IMR-90 (cell line): ENCODE data around the gene UPP2. TPM values are rescaled to one million over a fixed set of nuclear protein-coding genes. Genes with fewer than 3 reads are reported as not detected.

Experiments used
- ATAC-seq: fragments of 200-7000 bp; cut with Tn5 transposase; 2 replicates; pipeline ENCODE4 v1.9.1; 2020; ENCODE audit warnings: low read depth, mild to moderate bottlenecking, moderate library complexity
- BruUV-seq: library from RNA; stranded (reverse); fragments of 400-500 nt; replicated peaks from 2 replicates; lab custom pipeline; 2021; lab: Mats Ljungman, UMichigan
- CTCF ChIA-PET: fragments of 300-600 bp; formaldehyde crosslinking; extraction: SDS; loops from one replicate; lab custom pipeline; 2021; ENCODE audit warnings: antibody characterized with exemption; lab: Yijun Ruan, JAX
- POLR2A ChIA-PET: fragments of 300-600 bp; sonication (Branson Sonifier 250); formaldehyde crosslinking; loops from one replicate; lab custom pipeline; 2022; ENCODE audit warnings: antibody characterized with exemption; ENCODE audit not compliant: unreplicated experiment; lab: Charles Lee
- DNase-seq: peaks from one replicate; pipeline ENCODE4 v3.0.0; 2013
- H2AFZ ChIP-seq: replicated peaks from 2 replicates; pipeline ENCODE3; 2013; ENCODE audit warnings: low read length, mild to moderate bottlenecking; ENCODE audit not compliant: poor library complexity
- H2AK5ac ChIP-seq: 2 replicates; pipeline ENCODE4 v1.6.1; 2013; ENCODE audit warnings: low read depth, low read length, inconsistent platforms
- H2AK9ac ChIP-seq: replicated peaks from 2 replicates; pipeline ENCODE3; 2013; ENCODE audit warnings: mild to moderate bottlenecking, low read depth, low read length, moderate library complexity; ENCODE audit not compliant: poor library complexity
- H2BK120ac ChIP-seq: 2 replicates; pipeline ENCODE4 v1.6.1; 2013; ENCODE audit warnings: low read depth, low read length, inconsistent platforms
- H2BK15ac ChIP-seq: 3 replicates; pipeline ENCODE4 v1.6.1; 2013; ENCODE audit warnings: low read depth, low read length, inconsistent platforms
- H2BK20ac ChIP-seq: 2 replicates; pipeline ENCODE4 v1.6.1; 2013; ENCODE audit warnings: low read depth, mild to moderate bottlenecking, inconsistent platforms, low read length, moderate library complexity
- H2BK5ac ChIP-seq: 2 replicates; pipeline ENCODE4 v1.6.1; 2013; ENCODE audit warnings: mild to moderate bottlenecking, low read depth, low read length, inconsistent platforms; ENCODE audit not compliant: poor library complexity, severe bottlenecking
- H3K14ac ChIP-seq: replicated peaks from 2 replicates; pipeline ENCODE4 v1.6.1; 2013; ENCODE audit warnings: low read depth, low read length, inconsistent platforms
- H3K18ac ChIP-seq: 2 replicates; pipeline ENCODE4 v1.6.1; 2013; ENCODE audit warnings: low read depth, low read length, control low read depth
- H3K23ac ChIP-seq: 2 replicates; pipeline ENCODE4 v1.6.1; 2013; ENCODE audit warnings: low read depth, low read length, inconsistent platforms
- H3K27ac ChIP-seq: 2 replicates; pipeline ENCODE4 v1.5.1; 2013; ENCODE audit warnings: mild to moderate bottlenecking, control low read depth, low read length; ENCODE audit not compliant: insufficient read depth
- H3K27me3 ChIP-seq: 2 replicates; pipeline ENCODE4 v1.6.1; 2013; ENCODE audit warnings: low read length; ENCODE audit not compliant: control insufficient read depth, insufficient read depth
- H3K36me3 ChIP-seq: 2 replicates; pipeline ENCODE4 v1.6.1; 2013; ENCODE audit warnings: low read length, mixed read lengths; ENCODE audit not compliant: control insufficient read depth, insufficient read depth
- H3K4ac ChIP-seq: 2 replicates; pipeline ENCODE4 v1.6.1; 2013; ENCODE audit warnings: low read depth, low read length, inconsistent platforms
- H3K4me1 ChIP-seq: 2 replicates; pipeline ENCODE4 v1.6.1; 2013; ENCODE audit warnings: low read length, mixed read lengths; ENCODE audit not compliant: control insufficient read depth, insufficient read depth
- H3K4me2 ChIP-seq: 2 replicates; pipeline ENCODE4 v1.6.1; 2013; ENCODE audit warnings: low read depth, mild to moderate bottlenecking, control low read depth, low read length, moderate library complexity
- H3K4me3 ChIP-seq: 2 replicates; pipeline ENCODE4 v1.5.1; 2013; ENCODE audit warnings: low read depth, mild to moderate bottlenecking, control low read depth, low read length, moderate library complexity; ENCODE audit not compliant: insufficient read depth
- H3K56ac ChIP-seq: 2 replicates; pipeline ENCODE4 v1.6.1; 2013; ENCODE audit warnings: low read length, inconsistent platforms; ENCODE audit not compliant: insufficient read depth; ENCODE audit errors: extremely low read depth
- H3K79me1 ChIP-seq, 2 experiments: 2 replicates each; pipeline ENCODE4 v1.6.1; 2013; ENCODE audit warnings: low read length in 2 of 2, inconsistent platforms in 1 of 2, low read depth in 1 of 2
- H3K9ac ChIP-seq: 2 replicates; pipeline ENCODE4 v1.6.1; 2013; ENCODE audit warnings: low read depth, low read length, control low read depth
- H3K9me1 ChIP-seq: 2 replicates; pipeline ENCODE4 v1.6.1; 2013; ENCODE audit warnings: low read length, inconsistent platforms; ENCODE audit not compliant: insufficient read depth
- H3K9me3 ChIP-seq: 2 replicates; pipeline ENCODE4 v1.6.1; 2013; ENCODE audit warnings: low read length; ENCODE audit not compliant: control insufficient read depth, insufficient read depth
- H4K20me1 ChIP-seq: 2 replicates; pipeline ENCODE4 v1.6.1; 2013; ENCODE audit warnings: low read length, inconsistent platforms; ENCODE audit not compliant: insufficient read depth
- H4K5ac ChIP-seq: 2 replicates; pipeline ENCODE4 v1.6.1; 2013; ENCODE audit warnings: mild to moderate bottlenecking, low read depth, low read length, control low read depth
- H4K8ac ChIP-seq, 2 experiments: 2 replicates each; pipeline ENCODE4 v1.6.1; 2013; ENCODE audit warnings: low read depth in 2 of 2, low read length in 2 of 2, control low read depth in 1 of 2, inconsistent platforms in 1 of 2
- H4K91ac ChIP-seq: 2 replicates; pipeline ENCODE4 v1.6.1; 2013; ENCODE audit warnings: low read depth, low read length, inconsistent platforms; ENCODE audit not compliant: insufficient read depth
- BHLHE40 ChIP-seq: fragments of 150-350 bp; IDR thresholded peaks from 2 replicates; pipeline ENCODE4 v1.6.1; 2016; ENCODE audit warnings: mild to moderate bottlenecking, low read depth, low read length
- CEBPB ChIP-seq: IDR thresholded peaks from 2 replicates; pipeline ENCODE4 v1.6.1; 2012; ENCODE audit warnings: low read depth, low read length, improper control_type of control experiment
- CHD1 ChIP-seq: IDR thresholded peaks from 2 replicates; pipeline ENCODE4 v1.6.1; 2012; ENCODE audit warnings: low read depth, low read length, improper control_type of control experiment
- CTCF ChIP-seq: conservative IDR thresholded peaks from 2 replicates; pipeline ENCODE4 v1.5.1; 2012; ENCODE audit warnings: mild to moderate bottlenecking, low read depth, low read length, improper control_type of control experiment
- ELK1 ChIP-seq: fragments of 150-350 bp; IDR thresholded peaks from 2 replicates; pipeline ENCODE4 v1.6.1; 2016; ENCODE audit warnings: low read depth, mild to moderate bottlenecking, low read length, moderate library complexity, borderline replicate concordance
- FOS ChIP-seq: fragments of 150-350 bp; IDR thresholded peaks from 2 replicates; pipeline ENCODE4 v1.6.1; 2016; ENCODE audit warnings: low read depth, low read length
- MAFK ChIP-seq: IDR thresholded peaks from 2 replicates; pipeline ENCODE4 v1.6.1; 2012; ENCODE audit warnings: low read depth, low read length, improper control_type of control experiment
- MAZ ChIP-seq: IDR thresholded peaks from 2 replicates; pipeline ENCODE4 v1.6.1; 2012; ENCODE audit warnings: low read depth, mild to moderate bottlenecking, low read length, improper control_type of control experiment, moderate library complexity, borderline replicate concordance
- MXI1 ChIP-seq: IDR thresholded peaks from 2 replicates; pipeline ENCODE4 v1.6.1; 2012; ENCODE audit warnings: low read depth, mild to moderate bottlenecking, low read length, moderate library complexity, borderline replicate concordance
- NFE2L2 ChIP-seq: fragments of 150-350 bp; IDR thresholded peaks from 2 replicates; pipeline ENCODE4 v1.6.1; 2016; ENCODE audit warnings: low read depth, mild to moderate bottlenecking, low read length
- POLR2A ChIP-seq: IDR thresholded peaks from 2 replicates; pipeline ENCODE4 v1.6.1; 2012; ENCODE audit warnings: mild to moderate bottlenecking, low read depth, low read length
- RAD21 ChIP-seq: IDR thresholded peaks from 2 replicates; pipeline ENCODE4 v1.6.1; 2012; ENCODE audit warnings: low read length, improper control_type of control experiment
- RCOR1 ChIP-seq: IDR thresholded peaks from 2 replicates; pipeline ENCODE4 v1.6.1; 2012; ENCODE audit warnings: mild to moderate bottlenecking, low read length, improper control_type of control experiment; ENCODE audit not compliant: insufficient replicate concordance
- RFX5 ChIP-seq: IDR thresholded peaks from 2 replicates; pipeline ENCODE4 v1.8.0; 2012; ENCODE audit warnings: low read depth, mild to moderate bottlenecking, low read length, moderate library complexity
- SMC3 ChIP-seq: fragments of 150-350 bp; IDR thresholded peaks from 2 replicates; pipeline ENCODE4 v1.6.1; 2016; ENCODE audit warnings: low read depth, mild to moderate bottlenecking, antibody characterized with exemption, low read length, moderate library complexity
- USF2 ChIP-seq: fragments of 150-350 bp; IDR thresholded peaks from 2 replicates; pipeline ENCODE4 v1.6.1; 2017; ENCODE audit warnings: mild to moderate bottlenecking, antibody characterized with exemption, low read length, low read depth
- WGBS, 2 experiments: methylation state at CpG; one replicate each; pipeline versions ENCODE4 v1.1.5 to v1.1.7; 2013; ENCODE audit warnings: missing lambda C conversion rate in 2 of 2; ENCODE audit not compliant: insufficient read length in 1 of 2; ENCODE audit errors: extremely low coverage in 2 of 2; 5-methylcytosine and 5-hydroxymethylcytosine counted together
- dilution Hi-C: fragments of 300-500 bp; cut with HindIII; formaldehyde crosslinking; loops from one replicate; pipeline ENCODE4 v1.14.3; 2018; ENCODE audit warnings: low sequenced_read_pairs; ENCODE audit not compliant: unreplicated experiment
- in situ Hi-C: fragments of 300-500 bp; cut with MboI; formaldehyde crosslinking; loops from 3 replicates; pipeline ENCODE4 v1.14.3; 2019; ENCODE audit warnings: low sequenced_read_pairs, inconsistent platforms, mixed read lengths
- intact Hi-C: fragments of 100-400 bp; cut with micrococcal nuclease; formaldehyde crosslinking; loops from 2 replicates; pipeline ENCODE4 v1.10.0; 2022
- polyA plus RNA-seq, 3 experiments: library from polyadenylated mRNA; depleted of rRNA; stranded (reverse); fragments of >200 nt; gene quantifications; 2 replicates each; pipeline ENCODE4 v1.2.3, GENCODE V29; 2012; ENCODE audit warnings: low replicate concordance in 1 of 3
- total RNA-seq: library from RNA; depleted of rRNA; stranded (reverse); fragments of >200 nt; gene quantifications from 2 replicates; pipeline ENCODE4 v1.2.3, GENCODE V29; 2012

UPP2 gene
- total and polyA plus RNA-seq, 2 of the 4 experiments (the other 2 are of a cell fraction) = not detected

- H3K14ac ChIP-seq = no peak overlapping the region
- H2BK5ac ChIP-seq = no peak overlapping the region
- no CpG with 5 or more reads among the region's 5 CpGs for WGBS, 2 experiments
- H2BK120ac ChIP-seq = no peak overlapping the region
- H2BK20ac ChIP-seq = no peak overlapping the region
- H3K9me1 ChIP-seq = no peaks in the 10 kb centered on the region
- dilution Hi-C loops (no loop called here), intact Hi-C loops (no loop called here), in situ Hi-C loops (no loop called here)
- no peaks in the 10 kb centered on the region for H3K36me3 ChIP-seq
- H3K9me3 ChIP-seq = no peaks in the 10 kb centered on the region
- no peak overlapping the region for H2AK5ac ChIP-seq
- no peak overlapping the region for H3K4ac ChIP-seq
- no peak overlapping the region for H2BK15ac ChIP-seq
- H3K4me1 ChIP-seq = no peaks in the 10 kb centered on the region
- H3K79me1 ChIP-seq = no peaks in the 10 kb centered on the region
- H3K18ac ChIP-seq = no peak overlapping the region
- no peak overlapping the region for H3K9ac ChIP-seq
- H2AK9ac ChIP-seq = no peak overlapping the region
- ChIA-PET CTCF (no interaction called here), POLR2A (no interaction called here)
- no TSS peak for BruUV-seq
- no peak overlapping the region for H4K5ac ChIP-seq
- H3K23ac ChIP-seq = no peak overlapping the region
- no peak overlapping the region for H4K91ac ChIP-seq
- no peak overlapping the region for H3K4me3 ChIP-seq
- no peak overlapping the region for H3K27ac ChIP-seq
- ATAC-seq (no peak), DNase-seq (no peak)
- H4K8ac ChIP-seq = no peak overlapping the region
- TF ChIP-seq RFX5 (no peak), NFE2L2 (no peak), USF2 (no peak), MAZ (no peak), POLR2A (no peak), SMC3 (no peak), MAFK (no peak), BHLHE40 (no peak), MXI1 (no peak), RCOR1 (no peak), FOS (no peak), CHD1 (no peak), ELK1 (no peak), RAD21 (no peak), CEBPB (no peak), CTCF (no peak)
- no peak overlapping the region for H3K56ac ChIP-seq
- peaks cover 4% of the 10 kb centered on the region; the same call in 1 of the 2 replicates for H3K27me3 ChIP-seq
- H4K20me1 ChIP-seq = no peaks in the 10 kb centered on the region
- no peak overlapping the region for H3K4me2 ChIP-seq
- H2AFZ ChIP-seq = no peak overlapping the region
Observed at GRCh38 chr2:158129037-158129436, 27.4 kb downstream of the UPP2 start.
